ENCODE data around the gene WDFY2.

GRCh38 chr13:51719394-51719793 lies 135.1 kb downstream of the WDFY2 start:
- no peak for TF ChIP-seq POLR2A (IDR thresholded peaks at IDR 0.05)
- no peak for TF ChIP-seq CTCF (IDR thresholded peaks at IDR 0.05)
